Left renal pelvis (tissue), 4 donors: ENCODE measurements around the gene PPM1A. TPM values are rescaled to one million over a fixed set of nuclear protein-coding genes. Genes with fewer than 3 reads are reported as not detected.
A peak's percentile ranks its signal among the peaks of the same experiment; 100 is the strongest.

Source experiments
- DNase-seq, 4 donors: peaks; one replicate each; pipeline ENCODE4 v3.0.0-alpha.2; 2013; ENCODE audit warnings: low read depth in 4 of 4, low spot score in 3 of 4
- polyA plus RNA-seq, 4 donors: library from polyadenylated mRNA; unstranded; fragments of 120-200 nt; gene quantifications; one replicate each; pipeline ENCODE4 v1.2.1, GENCODE V29; 2013; ENCODE audit not compliant: insufficient read length in 4 of 4

The PPM1A gene
- polyA plus RNA-seq: 10 to 100 TPM; 55.6 to 84.3 (median 77.6) TPM

GRCh38 chr14:60248697-60249318, at the start of gene PPM1A:
TSS of gene PPM1A (plus strand) at chr14:60249221. CDS start at chr14:60282704, 33,483 bp downstream.
- DNase-seq: peak; percentile 84 to 89 (median 86)

- DNase-seq: no peak
Measured at GRCh38 chr14:60199321-60199720, 49.7 kb upstream of the PPM1A start.

GRCh38 chr14:60204104-60204842, 44.7 kb upstream of the PPM1A start:
- no peak for DNase-seq

- no peak for DNase-seq
Measured at GRCh38 chr14:60204843-60205774, 43.9 kb upstream of the PPM1A start.

GRCh38 chr14:60206249-60206670, 42.8 kb upstream of the PPM1A start:
- no peak for DNase-seq

- no peak for DNase-seq
Measured at GRCh38 chr14:60206837-60207533, 42.0 kb upstream of the PPM1A start.

GRCh38 chr14:60210703-60211102, 38.3 kb upstream of the PPM1A start:
- no peak for DNase-seq

- no peak for DNase-seq
Measured at GRCh38 chr14:60211153-60211552, 37.9 kb upstream of the PPM1A start.

GRCh38 chr14:60212503-60213371, 36.3 kb upstream of the PPM1A start:
- no peak for DNase-seq

- DNase-seq: no peak
Measured at GRCh38 chr14:60214003-60214402, 35.0 kb upstream of the PPM1A start.

- no peak for DNase-seq
Measured at GRCh38 chr14:60214415-60215126, 34.5 kb upstream of the PPM1A start.

GRCh38 chr14:60215127-60215444, 33.9 kb upstream of the PPM1A start:
- no peak for DNase-seq

- DNase-seq: no peak
Measured at GRCh38 chr14:60215520-60216420, 33.3 kb upstream of the PPM1A start.

- no peak for DNase-seq
Measured at GRCh38 chr14:60217713-60218112, 31.3 kb upstream of the PPM1A start.

GRCh38 chr14:60220084-60220483, 28.9 kb upstream of the PPM1A start:
- no peak for DNase-seq

GRCh38 chr14:60220917-60221316, 28.1 kb upstream of the PPM1A start:
- DNase-seq: no peak

- no peak for DNase-seq
Measured at GRCh38 chr14:60221457-60221856, 27.6 kb upstream of the PPM1A start.

- DNase-seq: no peak
Measured at GRCh38 chr14:60222820-60223219, 26.2 kb upstream of the PPM1A start.
